ENCODE results near the gene SLC5A11. TPM values are rescaled to one million over a fixed set of nuclear protein-coding genes. Genes with fewer than 3 reads are reported as not detected.

Gene SLC5A11
- total RNA-seq, 1 donor from 2014 or later: 0.22 TPM

DNA sequence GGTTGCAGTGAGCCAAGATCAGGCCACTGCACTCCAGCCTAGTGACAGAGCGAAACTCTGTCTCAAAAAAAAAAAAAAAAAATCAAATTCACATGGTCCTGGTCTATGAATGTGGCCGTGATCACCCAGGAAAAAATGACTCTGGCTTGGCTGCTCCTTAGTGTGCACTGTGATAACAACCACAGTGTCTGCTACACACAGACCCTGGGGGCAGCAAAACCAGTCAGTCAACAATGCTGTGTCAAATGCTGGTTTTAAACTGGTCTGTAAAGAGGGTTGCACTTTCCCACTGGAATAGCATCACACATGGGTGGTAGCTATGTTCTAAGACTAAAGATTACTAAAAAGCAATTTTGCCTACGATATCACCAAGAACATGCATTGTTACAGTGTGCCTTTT, 98.4 kb downstream of the SLC5A11 start:
- ChIA-PET CTCF (no interaction called here), POLR2A (no interaction called here)
- TF ChIP-seq, protein P1, sequence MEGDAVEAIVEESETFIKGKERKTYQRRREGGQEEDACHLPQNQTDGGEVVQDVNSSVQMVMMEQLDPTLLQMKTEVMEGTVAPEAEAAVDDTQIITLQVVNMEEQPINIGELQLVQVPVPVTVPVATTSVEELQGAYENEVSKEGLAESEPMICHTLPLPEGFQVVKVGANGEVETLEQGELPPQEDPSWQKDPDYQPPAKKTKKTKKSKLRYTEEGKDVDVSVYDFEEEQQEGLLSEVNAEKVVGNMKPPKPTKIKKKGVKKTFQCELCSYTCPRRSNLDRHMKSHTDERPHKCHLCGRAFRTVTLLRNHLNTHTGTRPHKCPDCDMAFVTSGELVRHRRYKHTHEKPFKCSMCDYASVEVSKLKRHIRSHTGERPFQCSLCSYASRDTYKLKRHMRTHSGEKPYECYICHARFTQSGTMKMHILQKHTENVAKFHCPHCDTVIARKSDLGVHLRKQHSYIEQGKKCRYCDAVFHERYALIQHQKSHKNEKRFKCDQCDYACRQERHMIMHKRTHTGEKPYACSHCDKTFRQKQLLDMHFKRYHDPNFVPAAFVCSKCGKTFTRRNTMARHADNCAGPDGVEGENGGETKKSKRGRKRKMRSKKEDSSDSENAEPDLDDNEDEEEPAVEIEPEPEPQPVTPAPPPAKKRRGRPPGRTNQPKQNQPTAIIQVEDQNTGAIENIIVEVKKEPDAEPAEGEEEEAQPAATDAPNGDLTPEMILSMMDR (IDR thresholded peaks at IDR 0.05): no peak
- Mint-ChIP-seq H3K27me3 (no peaks in the 10 kb centered on the region), H3K4me3 (no peak overlapping the region), H3K36me3 (ENCODE audit: low read depth) (peaks cover 90% of the 10 kb centered on the region), H3K27ac (no peak overlapping the region), H3K4me1 (no peaks in the 10 kb centered on the region), H3K9me3 (no peaks in the 10 kb centered on the region)
- intact Hi-C loops (cut with micrococcal nuclease): no loop called here
- no peak for DNase-seq
- no peak for ATAC-seq (ENCODE audit: low read depth)

DNA sequence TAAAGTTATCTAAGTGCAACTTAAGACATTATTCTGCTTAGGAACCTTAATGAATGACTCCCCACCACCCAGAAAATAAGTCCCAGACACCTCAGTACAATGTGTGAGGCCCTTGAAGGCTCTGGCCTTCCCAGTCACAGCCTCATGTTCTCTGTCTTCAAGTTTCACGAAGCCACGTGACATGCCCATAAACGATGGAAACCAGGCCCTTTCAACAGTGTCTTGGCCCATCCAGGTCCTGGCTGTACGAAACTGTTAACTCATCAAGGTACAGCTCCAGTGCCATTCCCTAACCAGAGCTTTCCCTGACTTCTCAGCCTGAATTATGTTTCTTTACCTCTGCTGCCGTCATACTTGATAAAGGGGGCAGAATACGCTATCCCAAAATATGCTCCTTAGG, 100.4 kb downstream of the SLC5A11 start:
- Mint-ChIP-seq H3K4me1 (no peaks in the 10 kb centered on the region), H3K9me3 (no peaks in the 10 kb centered on the region), H3K27ac (no peak overlapping the region), H3K4me3 (no peak overlapping the region), H3K27me3 (no peaks in the 10 kb centered on the region), H3K36me3 (ENCODE audit: low read depth) (peaks cover 89% of the 10 kb centered on the region)
- ChIA-PET CTCF (no interaction called here), POLR2A (no interaction called here)
- ATAC-seq (ENCODE audit: low read depth) (no peak), DNase-seq (no peak)
- intact Hi-C loops (cut with micrococcal nuclease): no loop called here
- TF ChIP-seq, protein P1 (IDR thresholded peaks at IDR 0.05): no peak

DNA sequence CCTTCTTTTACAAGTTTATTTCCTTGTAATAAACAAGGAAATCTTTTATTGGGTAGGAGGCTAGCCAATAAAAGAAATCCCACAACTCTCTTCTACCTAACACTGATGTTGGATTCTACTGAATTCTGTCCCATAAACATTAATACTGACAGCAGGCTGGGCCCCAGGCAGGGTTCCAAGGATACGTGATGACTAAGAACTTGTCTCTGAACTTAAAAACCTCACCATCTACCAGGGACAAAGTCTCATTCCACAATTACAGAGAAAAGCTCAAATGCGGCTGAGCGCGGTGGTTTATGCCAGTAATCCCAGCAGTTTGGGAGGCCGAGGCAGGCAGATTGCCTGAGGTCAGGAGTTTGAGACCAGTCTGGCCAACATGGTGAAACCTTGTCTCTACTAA, 104.5 kb downstream of the SLC5A11 start:
- no peak overlapping the region for H3K4me3 Mint-ChIP-seq
- no peaks in the 10 kb centered on the region for H3K27me3 Mint-ChIP-seq
- H3K27ac Mint-ChIP-seq: peak overlapping the region; percentile 64
- peaks cover 2% of the 10 kb centered on the region for H3K4me1 Mint-ChIP-seq
- H3K9me3 Mint-ChIP-seq: no peaks in the 10 kb centered on the region
- H3K36me3 Mint-ChIP-seq (ENCODE audit: low read depth): peaks cover 92% of the 10 kb centered on the region
- TF ChIP-seq, protein P1 (IDR thresholded peaks at IDR 0.05): no peak
- intact Hi-C loops (cut with micrococcal nuclease): no loop called here
- DNase-seq (no peak), ATAC-seq (ENCODE audit: low read depth) (no peak)
- POLR2A ChIA-PET: interaction anchor here (1.0 kb wide), 1 partner anchor 9 kb away, joined by 3 read pairs; no protein-coding TSS in a partner anchor
- CTCF ChIA-PET: no interaction called here

DNA sequence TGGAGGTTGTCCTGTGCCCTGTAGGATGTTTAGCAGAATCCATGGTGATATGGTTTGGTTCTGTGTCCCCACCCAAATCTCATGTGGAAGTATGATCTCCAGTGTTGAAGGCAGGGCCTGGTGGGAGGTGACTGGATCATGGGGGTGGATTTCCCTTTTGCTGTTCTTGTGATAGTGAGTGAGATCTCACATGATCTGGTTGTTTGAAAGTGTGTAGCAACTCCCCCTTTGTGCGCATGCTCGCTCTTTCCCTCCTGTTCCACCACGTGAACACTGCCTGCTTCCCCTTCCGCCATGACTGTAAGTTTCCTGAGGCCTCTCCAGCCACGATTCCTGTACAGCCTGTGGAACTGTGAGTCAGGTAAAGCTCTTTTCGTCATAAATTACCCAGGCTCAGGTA, 107.5 kb downstream of the SLC5A11 start:
- Mint-ChIP-seq H3K27ac (peak overlapping the region; percentile 68), H3K27me3 (no peaks in the 10 kb centered on the region), H3K36me3 (ENCODE audit: low read depth) (peaks cover 92% of the 10 kb centered on the region), H3K4me3 (no peak overlapping the region), H3K9me3 (no peaks in the 10 kb centered on the region), H3K4me1 (peaks cover 2% of the 10 kb centered on the region)
- intact Hi-C loops (cut with micrococcal nuclease): no loop called here
- TF ChIP-seq, protein P1 (IDR thresholded peaks at IDR 0.05): no peak
- ChIA-PET CTCF (no interaction called here), POLR2A (no interaction called here)
- DNase-seq (no peak), ATAC-seq (ENCODE audit: low read depth) (no peak)

DNA sequence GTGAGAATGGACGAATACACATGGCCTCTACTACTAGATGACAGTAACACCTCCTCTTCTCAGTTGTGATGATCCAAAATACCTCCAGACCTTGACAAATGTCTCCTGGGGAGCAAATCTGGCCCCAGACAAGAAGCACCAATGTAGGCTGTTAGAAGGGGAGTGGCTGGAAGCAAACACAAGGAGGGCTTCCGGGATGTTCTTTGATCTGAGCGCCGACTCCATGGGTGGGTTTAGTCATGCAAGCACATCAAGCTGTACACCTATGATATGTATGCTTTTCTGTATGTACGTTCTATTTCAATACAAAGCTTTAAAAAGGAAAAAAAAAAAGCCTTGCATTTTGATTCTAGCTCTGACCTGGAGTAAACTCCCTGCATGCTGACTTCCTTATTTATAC, 108.0 kb downstream of the SLC5A11 start:
- Mint-ChIP-seq H3K4me3 (no peak overlapping the region), H3K4me1 (peaks cover 2% of the 10 kb centered on the region), H3K36me3 (ENCODE audit: low read depth) (peaks cover 94% of the 10 kb centered on the region), H3K27me3 (no peaks in the 10 kb centered on the region), H3K27ac (no peak overlapping the region), H3K9me3 (no peaks in the 10 kb centered on the region)
- TF ChIP-seq, protein P1 (IDR thresholded peaks at IDR 0.05): no peak
- DNase-seq (no peak), ATAC-seq (ENCODE audit: low read depth) (no peak)
- POLR2A ChIA-PET: no interaction called here
- CTCF ChIA-PET: no interaction called here
- intact Hi-C loops (cut with micrococcal nuclease): no loop called here

Data from activated B cell treated with CpG ODN at 0.5 μM for 24 hours (primary cell).